Osteocyte (in vitro differentiated cells): Measurements from ENCODE around the gene ALS2CL. TPM values are rescaled to one million over a fixed set of nuclear protein-coding genes. Genes with fewer than 3 reads are reported as not detected.
A peak's percentile ranks its signal among the peaks of the same experiment; 100 is the strongest.

Source experiments
- DNase-seq: peaks from one replicate; pipeline ENCODE4 v3.0.0; 2021; ENCODE audit warnings: mixed read lengths; ENCODE audit not compliant: unreplicated experiment; ENCODE audit errors: extremely low spot score
- H3K27ac Mint-ChIP-seq: one replicate; pipeline ENCODE4 v1.8.0; 2021; ENCODE audit warnings: mild to moderate bottlenecking, mixed read lengths; ENCODE audit not compliant: unreplicated experiment
- H3K27me3 Mint-ChIP-seq: one replicate; pipeline ENCODE4 v1.8.0; 2021; ENCODE audit warnings: mixed read lengths; ENCODE audit not compliant: unreplicated experiment
- H3K36me3 Mint-ChIP-seq: one replicate; pipeline ENCODE4 v1.8.0; 2021; ENCODE audit warnings: mixed read lengths; ENCODE audit not compliant: unreplicated experiment
- H3K4me1 Mint-ChIP-seq: one replicate; pipeline ENCODE4 v1.8.0; 2021; ENCODE audit warnings: mixed read lengths; ENCODE audit not compliant: unreplicated experiment
- H3K4me3 Mint-ChIP-seq: one replicate; pipeline ENCODE4 v1.8.0; 2021; ENCODE audit warnings: mild to moderate bottlenecking, moderate library complexity, mixed read lengths; ENCODE audit not compliant: unreplicated experiment
- H3K9me3 Mint-ChIP-seq: one replicate; pipeline ENCODE4 v1.8.0; 2021; ENCODE audit warnings: mixed read lengths; ENCODE audit not compliant: unreplicated experiment
- CTCF ChIP-seq: fragments of 200-600 bp; sonication (generic); IDR thresholded peaks from 2 replicates; pipeline ENCODE4 v1.5.0; 2021; ENCODE audit warnings: antibody characterized with exemption, mild to moderate bottlenecking, moderate library complexity
- total RNA-seq: library from RNA; stranded (reverse); gene quantifications from 2 replicates; pipeline ENCODE4 v1.2.1, GENCODE V29; 2021

Gene ALS2CL
- total RNA-seq, 1 donor from 2014 or later = 0.99 TPM

- Mint-ChIP-seq H3K4me3 (no peak overlapping the region), H3K9me3 (no peaks in the 10 kb centered on the region), H3K27ac (no peak overlapping the region), H3K4me1 (peaks cover 7% of the 10 kb centered on the region), H3K36me3 (no peaks in the 10 kb centered on the region), H3K27me3 (peaks cover 49% of the 10 kb centered on the region)
- peak; percentile 30 for DNase-seq
- no peak for TF ChIP-seq CTCF
Measured at GRCh38 chr3:46729038-46729437, 35.6 kb upstream of the ALS2CL start.

DNA sequence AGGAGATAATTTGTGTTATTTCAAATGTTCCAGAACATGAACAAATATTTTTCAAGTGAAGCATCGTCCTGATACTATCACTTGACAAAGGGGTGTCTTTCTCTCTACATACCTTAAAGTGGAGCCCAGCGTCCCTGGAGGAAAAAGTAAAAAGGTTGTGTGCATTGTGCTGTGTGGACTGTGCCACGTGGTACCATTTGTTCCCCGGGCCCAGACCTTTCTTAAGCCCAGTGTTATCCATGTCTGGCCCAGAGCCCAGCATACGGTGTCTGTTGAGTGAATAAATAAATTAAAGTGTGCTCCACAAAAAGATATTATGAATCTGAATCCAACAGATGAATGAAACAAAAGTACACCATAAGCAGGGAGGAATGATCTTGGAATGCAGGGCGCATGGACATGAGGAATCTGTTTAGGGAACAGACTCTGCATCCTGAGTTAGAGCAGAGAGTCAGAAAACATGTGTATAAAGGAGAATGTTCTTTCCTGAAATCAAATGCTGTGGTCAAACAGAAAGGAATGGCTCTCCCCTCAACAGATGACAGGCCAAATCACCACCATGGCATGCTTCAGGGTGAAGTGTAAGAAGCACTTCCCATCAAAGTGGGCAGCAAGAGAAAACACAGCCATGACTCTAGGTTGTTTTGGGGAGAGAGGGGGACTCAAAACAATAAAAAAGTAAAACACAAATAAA lies 32.3 kb upstream of the ALS2CL start:
- no peak for TF ChIP-seq CTCF
- Mint-ChIP-seq H3K4me1 (peaks cover 7% of the 10 kb centered on the region), H3K27ac (no peak overlapping the region), H3K27me3 (peaks cover 31% of the 10 kb centered on the region), H3K36me3 (no peaks in the 10 kb centered on the region), H3K9me3 (peaks cover 4% of the 10 kb centered on the region), H3K4me3 (no peak overlapping the region)
- no peak for DNase-seq

GRCh38 chr3:46724424-46724823 lies 30.9 kb upstream of the ALS2CL start:
- H3K27ac Mint-ChIP-seq = no peak overlapping the region
- H3K9me3 Mint-ChIP-seq = peaks cover 5% of the 10 kb centered on the region
- peaks cover 35% of the 10 kb centered on the region for H3K27me3 Mint-ChIP-seq
- TF ChIP-seq CTCF = no peak
- no peak for DNase-seq
- H3K36me3 Mint-ChIP-seq = no peaks in the 10 kb centered on the region
- H3K4me1 Mint-ChIP-seq = peaks cover 7% of the 10 kb centered on the region
- H3K4me3 Mint-ChIP-seq = no peak overlapping the region

DNA sequence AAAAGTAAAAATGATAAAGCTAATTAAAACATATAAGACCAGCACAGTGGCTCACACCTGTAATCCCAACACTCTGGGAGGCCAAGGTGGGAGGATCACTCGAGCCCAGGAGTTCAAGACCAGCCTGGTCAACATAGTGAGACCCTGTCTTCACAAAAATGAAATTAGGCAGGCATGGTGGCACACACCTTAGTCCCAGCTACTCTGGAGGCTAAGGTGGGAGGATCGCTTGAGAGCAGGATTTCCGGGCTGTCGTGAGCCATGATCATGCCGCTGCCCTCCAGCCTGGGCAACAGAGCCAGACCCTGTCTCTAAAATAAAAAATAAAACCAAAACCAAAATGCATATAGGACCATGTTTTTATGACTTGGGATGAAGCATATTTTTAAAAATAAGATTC lies 29.0 kb upstream of the ALS2CL start:
- TF ChIP-seq CTCF = no peak
- peaks cover 41% of the 10 kb centered on the region for H3K27me3 Mint-ChIP-seq
- H3K4me1 Mint-ChIP-seq = peaks cover 7% of the 10 kb centered on the region

DNA sequence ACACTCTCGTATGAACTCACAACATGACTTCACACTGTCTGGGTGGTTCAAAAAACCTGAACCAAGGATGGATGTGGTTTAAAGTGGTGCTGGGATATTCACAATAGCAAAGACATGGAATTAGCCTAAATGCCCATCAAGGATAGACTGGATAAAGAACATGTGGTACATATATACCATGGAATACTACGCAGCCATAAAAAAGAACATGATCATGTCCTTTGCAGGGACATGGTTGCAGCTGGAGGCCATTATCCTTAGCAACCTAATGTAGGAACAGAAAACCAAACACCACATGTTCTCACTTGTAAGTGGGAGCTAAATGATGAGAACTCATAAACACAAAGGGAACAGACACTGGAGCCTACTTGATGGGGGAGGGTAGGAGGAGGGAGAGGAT lies 27.5 kb upstream of the ALS2CL start:
- peaks cover 5% of the 10 kb centered on the region for H3K9me3 Mint-ChIP-seq
- peaks cover 34% of the 10 kb centered on the region for H3K27me3 Mint-ChIP-seq

More for the DNA sequence above, 29.0 kb upstream of the ALS2CL start:
- DNase-seq = no peak
- H3K9me3 Mint-ChIP-seq = peaks cover 5% of the 10 kb centered on the region
- H3K4me3 Mint-ChIP-seq = no peak overlapping the region
- no peaks in the 10 kb centered on the region for H3K36me3 Mint-ChIP-seq
- no peak overlapping the region for H3K27ac Mint-ChIP-seq

More for the DNA sequence above, 27.5 kb upstream of the ALS2CL start:
- Mint-ChIP-seq H3K4me3 (no peak overlapping the region), H3K36me3 (no peaks in the 10 kb centered on the region), H3K4me1 (peaks cover 5% of the 10 kb centered on the region), H3K27ac (no peak overlapping the region)
- no peak for DNase-seq
- TF ChIP-seq CTCF = no peak
